ENCODE data around the gene ULK4.
"Not testable (repeated sequence)": the region's sequence is repeated elsewhere in the genome, so short reads cannot be mapped to it uniquely, and the experiment has no call there.

The ULK4 gene

DNA sequence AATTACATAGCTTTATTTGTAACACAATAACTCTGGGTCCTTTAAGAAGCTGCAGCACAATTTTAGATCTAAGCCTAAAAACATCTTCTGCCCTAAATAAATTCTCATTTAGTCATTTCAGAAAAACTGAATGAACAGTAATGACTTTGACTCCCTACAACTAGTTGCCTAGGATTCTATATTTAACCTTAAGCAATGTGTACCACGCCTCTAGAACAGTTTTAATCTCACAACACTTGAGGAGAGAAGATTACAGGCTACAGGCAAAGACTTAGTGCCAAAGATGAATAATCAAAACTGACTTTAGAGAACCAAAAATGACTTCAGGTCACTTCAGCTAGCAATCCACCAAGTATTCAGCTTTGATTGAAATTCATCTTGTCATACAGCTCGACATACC lies 192.8 kb downstream of the ULK4 start:
- no peak for DNase-seq (ENCODE audit: low read depth in 1 of 2, low spot score in 1 of 2)

DNA sequence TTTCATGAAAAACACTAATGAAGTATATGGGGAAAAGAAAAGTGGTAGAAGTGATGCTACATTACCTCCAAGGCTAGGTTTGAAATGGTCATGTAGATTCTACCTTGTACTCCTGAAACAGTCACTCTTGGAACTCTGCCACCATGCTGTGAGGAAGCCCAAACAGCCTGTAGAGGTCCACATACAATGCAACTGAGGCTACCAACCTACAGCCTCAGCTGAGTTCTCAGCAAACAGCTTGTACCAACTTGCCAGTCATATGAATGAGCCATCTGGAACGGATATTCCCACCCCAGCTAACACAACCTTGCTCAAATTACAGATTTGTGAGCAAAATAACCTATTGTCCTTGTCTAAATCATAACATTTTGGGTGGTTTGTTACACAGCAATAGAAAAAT lies 193.5 kb downstream of the ULK4 start:
- DNase-seq (ENCODE audit: low read depth in 1 of 2, low spot score in 1 of 2): no peak

DNA sequence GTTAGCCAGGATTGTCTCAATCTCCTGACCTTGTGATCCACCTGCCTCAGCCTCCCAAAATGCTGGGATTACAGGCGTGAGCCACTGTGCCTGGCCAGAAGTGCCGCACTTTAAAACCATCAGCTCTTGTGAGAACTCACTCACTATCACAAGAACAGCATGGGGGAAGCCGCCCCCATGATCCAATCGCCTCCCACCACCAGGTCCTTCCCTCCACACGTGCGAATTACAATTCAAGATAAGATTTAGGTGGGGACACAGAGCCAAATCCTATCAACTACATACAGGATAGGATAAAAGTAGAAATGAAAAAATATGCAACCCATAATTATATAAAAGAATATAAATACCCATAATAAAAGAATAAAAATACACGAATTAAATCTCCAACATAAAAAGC lies 199.0 kb downstream of the ULK4 start:
- not testable (repeated sequence) for DNase-seq (ENCODE audit: low read depth in 1 of 2, low spot score in 1 of 2)

- DNase-seq (ENCODE audit: low read depth in 1 of 2, low spot score in 1 of 2): no peak
Measured at GRCh38 chr3:41753651-41754050, 208.3 kb downstream of the ULK4 start.

- DNase-seq (ENCODE audit: low read depth in 1 of 2, low spot score in 1 of 2): no peak
Measured at GRCh38 chr3:41751597-41751996, 210.3 kb downstream of the ULK4 start.

GRCh38 chr3:41749988-41750387 lies 211.9 kb downstream of the ULK4 start:
- DNase-seq (ENCODE audit: low read depth in 1 of 2, low spot score in 1 of 2): no peak

DNA sequence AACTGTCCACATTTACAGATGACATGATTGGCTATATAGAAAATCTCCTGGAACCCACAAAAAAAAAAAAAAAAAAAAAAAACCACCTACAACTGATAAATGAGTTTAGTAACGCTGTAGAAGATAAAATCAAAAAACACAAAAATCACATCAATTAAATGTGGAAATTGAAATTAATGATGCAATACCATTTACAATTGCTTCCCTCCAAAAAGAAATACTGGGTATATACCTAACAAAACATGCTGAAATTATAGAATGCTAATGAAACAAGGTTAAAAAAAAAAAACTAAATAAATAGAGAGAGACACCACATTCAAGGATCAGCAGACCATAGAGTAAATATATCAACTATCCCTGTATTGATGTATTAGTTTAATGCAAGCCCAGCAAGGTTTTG lies 215.7 kb downstream of the ULK4 start:
- no peak for DNase-seq (ENCODE audit: low read depth in 1 of 2, low spot score in 1 of 2)

GRCh38 chr3:41742121-41742520 lies 219.8 kb downstream of the ULK4 start:
- no peak for DNase-seq (ENCODE audit: low read depth in 1 of 2, low spot score in 1 of 2)

DNA sequence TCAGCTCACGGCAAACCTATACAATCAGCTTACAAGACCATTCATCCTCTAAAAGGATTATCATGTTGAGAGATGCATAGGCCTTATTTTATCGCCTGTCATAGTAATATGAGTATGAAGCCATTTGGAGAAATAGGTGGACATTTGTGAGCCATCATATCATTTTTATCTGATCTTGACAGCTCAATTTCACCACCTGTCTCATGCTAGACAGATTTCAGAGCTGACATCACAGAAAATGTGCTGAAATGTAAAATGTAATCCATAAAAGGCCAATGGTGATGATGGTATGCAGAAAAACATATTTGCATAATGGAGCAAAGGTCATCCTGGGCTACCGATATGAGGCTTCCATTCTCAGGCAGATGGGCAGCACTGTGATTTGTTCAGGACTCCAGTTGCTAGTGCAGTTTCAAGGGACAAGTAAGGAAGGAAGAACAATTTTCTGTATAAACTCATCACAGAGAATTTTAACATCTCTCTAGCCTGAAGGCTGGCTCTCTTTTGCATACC lies 221.5 kb downstream of the ULK4 start:
- DNase-seq (ENCODE audit: low read depth in 1 of 2, low spot score in 1 of 2): no peak

DNA sequence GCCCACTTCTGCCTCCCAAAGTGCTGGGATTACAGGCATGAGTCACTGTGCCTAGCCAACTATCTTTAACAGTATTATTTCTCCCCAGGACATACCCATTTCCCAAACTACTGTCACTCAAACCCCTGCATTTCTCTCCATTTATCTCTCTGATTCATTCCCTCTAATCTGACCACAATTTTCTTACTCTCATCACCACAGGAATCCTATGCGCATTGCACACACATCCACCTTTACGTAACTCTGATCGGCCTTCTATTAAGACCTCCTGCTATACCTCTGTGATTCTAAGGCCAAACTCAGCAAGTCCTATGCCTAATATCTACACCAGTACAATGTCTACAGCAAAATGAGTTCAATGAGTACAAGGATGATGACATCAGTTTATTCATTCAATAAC lies 235.0 kb downstream of the ULK4 start:
- DNase-seq (ENCODE audit: low read depth in 1 of 2, low spot score in 1 of 2): no peak

DNA sequence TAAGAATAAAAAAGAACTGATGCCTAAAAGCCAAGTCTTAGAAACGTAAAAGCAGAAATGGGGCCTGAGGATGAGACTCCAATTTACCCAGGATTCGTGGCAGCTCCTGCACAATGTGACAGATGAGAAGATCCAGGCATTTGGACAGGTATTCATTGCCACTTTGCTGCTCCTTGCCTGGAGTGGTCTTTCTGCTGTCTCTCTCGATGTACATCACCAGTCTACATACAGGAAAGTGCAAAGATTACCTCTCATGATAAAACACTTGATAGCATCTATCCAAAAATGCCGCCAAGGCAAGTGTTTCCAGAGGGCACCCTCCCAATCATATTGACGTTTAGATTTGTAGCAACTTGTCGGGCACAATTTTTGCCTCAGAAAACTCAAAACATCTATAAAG lies 244.3 kb downstream of the ULK4 start:
- no peak for DNase-seq (ENCODE audit: low read depth in 1 of 2, low spot score in 1 of 2)

- DNase-seq (ENCODE audit: low read depth in 1 of 2, low spot score in 1 of 2): no peak
Measured at GRCh38 chr3:41716471-41716870, 245.4 kb downstream of the ULK4 start.

DNA sequence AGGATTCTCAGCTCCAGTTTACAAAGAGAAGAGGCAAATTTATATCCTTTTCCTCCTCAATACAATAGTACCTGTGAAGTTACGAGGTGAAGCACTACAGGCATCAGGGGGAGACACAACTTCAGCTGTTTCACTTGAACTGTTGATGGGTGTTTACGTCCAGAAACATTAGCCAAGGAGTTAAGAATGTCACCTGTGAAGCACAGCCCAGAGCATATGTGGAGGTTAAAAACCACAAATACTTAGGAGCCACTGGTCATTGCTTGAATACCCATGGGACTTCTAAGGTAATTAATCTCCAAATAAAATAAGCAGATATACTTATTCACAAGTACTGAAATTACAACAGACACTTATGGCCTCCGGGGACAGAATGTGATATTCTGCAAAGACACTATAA lies 246.5 kb downstream of the ULK4 start:
- no peak for DNase-seq (ENCODE audit: low read depth in 1 of 2, low spot score in 1 of 2)

DNA sequence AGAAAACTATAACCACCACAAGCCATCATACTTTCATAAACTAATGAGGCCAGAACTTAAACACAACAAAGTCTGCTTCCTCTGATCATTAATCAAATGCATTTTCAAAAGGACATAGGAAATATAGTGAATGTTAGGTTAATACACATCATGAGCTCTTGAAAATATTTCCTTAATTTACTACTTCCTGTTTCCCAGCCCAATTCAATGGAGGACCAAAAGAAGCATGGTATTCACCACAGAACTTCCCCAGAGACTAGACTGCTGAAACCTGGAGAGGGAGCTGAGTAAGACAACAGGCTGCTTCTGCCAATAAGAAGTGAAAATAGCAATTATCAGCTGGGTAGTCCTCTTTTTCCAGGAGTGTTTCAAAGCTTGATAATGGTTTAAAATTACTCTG lies 250.3 kb downstream of the ULK4 start:
- no peak for DNase-seq (ENCODE audit: low read depth in 1 of 2, low spot score in 1 of 2)

GRCh38 chr3:41710646-41711388 lies 251.1 kb downstream of the ULK4 start:
- no peak for DNase-seq (ENCODE audit: low read depth in 1 of 2, low spot score in 1 of 2)

- not testable (repeated sequence) for DNase-seq (ENCODE audit: low read depth in 1 of 2, low spot score in 1 of 2)
Measured at GRCh38 chr3:41709213-41709612, 252.7 kb downstream of the ULK4 start.

- no peak for DNase-seq (ENCODE audit: low read depth in 1 of 2, low spot score in 1 of 2)
Measured at GRCh38 chr3:41708176-41708575, 253.7 kb downstream of the ULK4 start.

DNA sequence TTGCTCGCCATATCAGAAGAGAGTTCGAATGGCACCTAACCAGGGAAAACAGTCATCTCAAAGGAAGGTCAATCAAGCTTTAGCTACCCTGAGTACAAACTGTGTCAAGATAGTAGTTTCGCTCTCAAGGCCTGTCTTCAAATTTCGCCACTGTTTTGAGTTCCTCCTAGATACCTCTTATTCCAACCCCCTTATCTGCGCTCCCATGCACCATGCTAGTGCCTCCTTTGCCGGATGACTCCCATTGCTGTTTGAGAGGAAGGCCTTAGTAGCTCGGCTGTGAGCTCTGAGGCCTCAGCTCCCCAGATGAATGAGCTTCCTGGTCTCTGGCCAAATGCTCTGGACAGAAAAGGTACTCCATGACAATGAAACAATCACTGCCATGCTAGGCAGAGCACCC lies 256.0 kb downstream of the ULK4 start:
- no peak for DNase-seq (ENCODE audit: low read depth in 1 of 2, low spot score in 1 of 2)

- no peak for DNase-seq (ENCODE audit: low read depth in 1 of 2, low spot score in 1 of 2)
Measured at GRCh38 chr3:41701191-41701698, 260.7 kb downstream of the ULK4 start.

- DNase-seq (ENCODE audit: low read depth in 1 of 2, low spot score in 1 of 2): no peak
Measured at GRCh38 chr3:41700155-41700554, 261.7 kb downstream of the ULK4 start.

DNA sequence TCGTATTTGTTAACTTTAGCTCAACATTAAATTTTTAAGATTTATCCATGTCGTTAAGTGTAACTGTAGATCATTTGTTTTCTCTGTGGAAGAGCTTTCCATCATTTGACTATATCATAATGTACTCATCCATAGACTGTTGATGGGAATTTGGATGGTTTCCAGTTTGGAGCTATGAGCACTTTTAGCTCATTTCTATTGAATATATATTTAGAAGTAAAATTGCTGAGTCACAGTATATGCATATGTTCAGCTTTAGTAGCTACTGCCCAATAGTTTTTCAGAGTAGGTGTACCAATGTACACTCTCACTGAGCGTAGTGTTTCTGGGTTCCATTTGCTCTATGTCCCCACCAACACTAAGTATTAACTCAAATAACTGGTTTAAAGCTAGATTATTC lies 263.0 kb downstream of the ULK4 start:
- DNase-seq (ENCODE audit: low read depth in 1 of 2, low spot score in 1 of 2): no peak

- no peak for DNase-seq (ENCODE audit: low read depth in 1 of 2, low spot score in 1 of 2)
Measured at GRCh38 chr3:41697702-41698101, 264.2 kb downstream of the ULK4 start.

DNA sequence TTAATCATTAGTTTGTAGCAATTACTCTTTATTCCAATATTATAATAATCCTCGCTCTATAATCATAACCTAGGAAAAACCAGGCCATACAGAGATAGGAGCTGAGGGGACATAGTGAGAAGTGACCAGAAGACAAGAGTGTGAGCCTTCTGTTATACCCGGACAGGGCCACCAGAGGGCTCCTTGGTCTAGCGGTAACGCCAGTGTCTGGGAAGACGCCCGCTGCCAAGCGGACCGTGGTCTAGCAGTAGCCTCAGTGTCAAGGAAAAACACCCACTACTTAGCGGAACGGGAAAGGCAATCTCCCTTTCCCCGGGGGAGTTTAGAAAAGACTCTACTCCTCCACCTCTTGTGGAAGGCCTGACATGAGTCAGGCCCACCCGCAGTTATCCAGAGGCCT lies 266.1 kb downstream of the ULK4 start:
- DNase-seq (ENCODE audit: low read depth in 1 of 2, low spot score in 1 of 2): not testable (repeated sequence)
